HL-60 (cell line): Measurements from ENCODE around the gene CPO.
"Not testable (repeated sequence)": the region's sequence is repeated elsewhere in the genome, so short reads cannot be mapped to it uniquely, and the experiment has no call there.

Source experiments
- DNase-seq, 2 experiments: peaks; one replicate each; pipeline ENCODE4 v3.0.0-alpha.2; 2010 to 2020; ENCODE audit warnings: low read depth in 1 of 2, low spot score in 1 of 2
- H3K27ac ChIP-seq: fragments of 250-450 bp; sonication (Bioruptor Pico); replicated peaks from 2 replicates; pipeline ENCODE4 v1.5.1; 2020; ENCODE audit warnings: mild to moderate bottlenecking, moderate library complexity
- H3K27me3 ChIP-seq: fragments of 250-450 bp; sonication (Bioruptor Pico); 2 replicates; pipeline ENCODE4 v1.5.1; 2021; ENCODE audit warnings: mild to moderate bottlenecking, moderate library complexity; ENCODE audit not compliant: insufficient read depth, poor library complexity, severe bottlenecking
- H3K4me3 ChIP-seq: replicated peaks from 2 replicates; pipeline ENCODE4 v1.5.1; 2011; ENCODE audit warnings: mild to moderate bottlenecking, control low read depth, low read length; ENCODE audit not compliant: insufficient read depth
- GABPA ChIP-seq: IDR thresholded peaks from 2 replicates; pipeline ENCODE4 v1.6.1; 2012; ENCODE audit warnings: low read depth
- POLR2AphosphoS5 ChIP-seq: IDR thresholded peaks from 2 replicates; pipeline ENCODE4 v1.6.1; 2012; ENCODE audit warnings: low read depth
- REST ChIP-seq: IDR thresholded peaks from 2 replicates; pipeline ENCODE4 v1.6.1; 2012; ENCODE audit warnings: low read depth; ENCODE audit not compliant: insufficient replicate concordance
- SPI1 ChIP-seq: IDR thresholded peaks from 2 replicates; pipeline ENCODE4 v1.6.1; 2012; ENCODE audit warnings: low read depth, mild to moderate bottlenecking, borderline replicate concordance
- TF ChIP-seq, protein P1 (sequence below): IDR thresholded peaks from one replicate; pipeline ENCODE4 v1.5.1; 2011; ENCODE audit warnings: low read length, control low read depth, inconsistent platforms; ENCODE audit not compliant: insufficient read depth

The CPO gene

GRCh38 chr2:206942592-206943478 lies 3.5 kb downstream of the CPO start:
- TF ChIP-seq SPI1 (no peak), REST (no peak), POLR2AphosphoS5 (no peak), GABPA (no peak)
- TF ChIP-seq, protein P1, sequence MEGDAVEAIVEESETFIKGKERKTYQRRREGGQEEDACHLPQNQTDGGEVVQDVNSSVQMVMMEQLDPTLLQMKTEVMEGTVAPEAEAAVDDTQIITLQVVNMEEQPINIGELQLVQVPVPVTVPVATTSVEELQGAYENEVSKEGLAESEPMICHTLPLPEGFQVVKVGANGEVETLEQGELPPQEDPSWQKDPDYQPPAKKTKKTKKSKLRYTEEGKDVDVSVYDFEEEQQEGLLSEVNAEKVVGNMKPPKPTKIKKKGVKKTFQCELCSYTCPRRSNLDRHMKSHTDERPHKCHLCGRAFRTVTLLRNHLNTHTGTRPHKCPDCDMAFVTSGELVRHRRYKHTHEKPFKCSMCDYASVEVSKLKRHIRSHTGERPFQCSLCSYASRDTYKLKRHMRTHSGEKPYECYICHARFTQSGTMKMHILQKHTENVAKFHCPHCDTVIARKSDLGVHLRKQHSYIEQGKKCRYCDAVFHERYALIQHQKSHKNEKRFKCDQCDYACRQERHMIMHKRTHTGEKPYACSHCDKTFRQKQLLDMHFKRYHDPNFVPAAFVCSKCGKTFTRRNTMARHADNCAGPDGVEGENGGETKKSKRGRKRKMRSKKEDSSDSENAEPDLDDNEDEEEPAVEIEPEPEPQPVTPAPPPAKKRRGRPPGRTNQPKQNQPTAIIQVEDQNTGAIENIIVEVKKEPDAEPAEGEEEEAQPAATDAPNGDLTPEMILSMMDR, result no peak
- DNase-seq, result no peak
- H3K4me3 ChIP-seq, result no peak overlapping the region
- H3K27me3 ChIP-seq, result no peaks in the 10 kb centered on the region
- no peak overlapping the region for H3K27ac ChIP-seq

GRCh38 chr2:206953404-206953803 lies 14.1 kb downstream of the CPO start:
- DNase-seq, result not testable (repeated sequence)

GRCh38 chr2:206955253-206955652 lies 15.9 kb downstream of the CPO start:
- DNase-seq, result no peak
- H3K27me3 ChIP-seq, result no peaks in the 10 kb centered on the region
- no peak overlapping the region for H3K4me3 ChIP-seq
- no peak for TF ChIP-seq REST
- H3K27ac ChIP-seq, result no peak overlapping the region

More at GRCh38 chr2:206953404-206953803, 14.1 kb downstream of the CPO start:
- not testable (repeated sequence) for H3K27ac ChIP-seq, H3K4me3 ChIP-seq, H3K27me3 ChIP-seq

GRCh38 chr2:206958261-206958660 lies 18.9 kb downstream of the CPO start:
- DNase-seq, result no peak
- no peaks in the 10 kb centered on the region for H3K27me3 ChIP-seq
- TF ChIP-seq, protein P1, result no peak
- TF ChIP-seq GABPA, result no peak
- no peak for TF ChIP-seq REST
- no peak for TF ChIP-seq POLR2AphosphoS5
- no peak for TF ChIP-seq SPI1
- H3K4me3 ChIP-seq, result no peak overlapping the region
- no peak overlapping the region for H3K27ac ChIP-seq
